Thyroid gland (tissue), 4 donors: ENCODE measurements around the gene ATP10B. TPM values are rescaled to one million over a fixed set of nuclear protein-coding genes. Genes with fewer than 3 reads are reported as not detected.
"Not testable (repeated sequence)": the region's sequence is repeated elsewhere in the genome, so short reads cannot be mapped to it uniquely, and the experiment has no call there.

ENCODE experiments used
- DNase-seq, 2 donors: peaks; one replicate each; pipeline ENCODE4 v3.0.0-alpha.2; 2019
- H3K27ac ChIP-seq, 3 donors: fragments of 200-600 bp; sonication (generic); 1 replicate in 2 of 3; 2 replicates in 1 of 3; pipeline ENCODE4 v1.5.1; 2016 to 2019; ENCODE audit warnings: mild to moderate bottlenecking in 1 of 3, moderate library complexity in 1 of 3
- H3K27me3 ChIP-seq: fragments of 200-600 bp; sonication (generic); one replicate; pipeline ENCODE4 v1.5.1; 2019
- H3K36me3 ChIP-seq, 2 donors: fragments of 200-600 bp; sonication (generic); one replicate each; pipeline ENCODE4 v1.5.1; 2016 to 2019
- H3K4me1 ChIP-seq, 2 donors: fragments of 200-600 bp; sonication (generic); one replicate each; pipeline ENCODE4 v1.5.1; 2017 to 2019
- H3K4me3 ChIP-seq, 3 donors: fragments of 200-600 bp; sonication (generic); replicated peaks in 1 of 3; 1 replicate in 2 of 3; 2 replicates in 1 of 3; pipeline ENCODE4 v1.5.1; 2016; ENCODE audit warnings: mild to moderate bottlenecking in 1 of 3
- H3K9me3 ChIP-seq: fragments of 200-600 bp; sonication (generic); one replicate; pipeline ENCODE4 v1.5.1; 2017
- CTCF ChIP-seq, 6 experiments: fragments of 200-600 bp in 3 of 6; fragments of 450-650 bp in 3 of 6; sonication (generic) in 3 of 6; IDR thresholded peaks; one replicate each; pipeline ENCODE4 v1.5.1; 2016 to 2019; ENCODE audit warnings: antibody characterized with exemption in 6 of 6, mild to moderate bottlenecking in 2 of 6, inconsistent platforms in 1 of 6, moderate library complexity in 1 of 6
- POLR2A ChIP-seq, 2 donors: fragments of 450-650 bp; IDR thresholded peaks; one replicate each; pipeline ENCODE4 v1.6.1; 2017; ENCODE audit warnings: antibody characterized with exemption in 2 of 2, mild to moderate bottlenecking in 2 of 2, moderate library complexity in 1 of 2
- WGBS, 2 donors: methylation state at CpG; one replicate each; pipeline ENCODE4 v1.1.5; 2017; 5-methylcytosine and 5-hydroxymethylcytosine counted together
- intact Hi-C: fragments of 100-400 bp; cut with DNase I; formaldehyde crosslinking; loops from one replicate; pipeline ENCODE4 v1.15.1; 2023
- total RNA-seq, 4 donors: library from RNA; depleted of rRNA; stranded (reverse); fragments of >200 nt; gene quantifications; one replicate each; pipeline ENCODE4 v1.2.3, GENCODE V29; 2016

The ATP10B gene
- total RNA-seq, 4 donors from 2014 or later = 0.13 to 0.42 (median 0.15) TPM; not detected in 1

GRCh38 chr5:160824301-160825001 is 27.6 kb downstream of the ATP10B start:
- H3K27me3 ChIP-seq = no peaks in the 10 kb centered on the region
- H3K4me1 ChIP-seq = no peaks in the 10 kb centered on the region
- no peak for DNase-seq
- no peak overlapping the region for H3K4me3 ChIP-seq
- TF ChIP-seq CTCF (IDR thresholded peaks at IDR 0.05) (no peak), POLR2A (IDR thresholded peaks at IDR 0.05) (no peak)
- H3K36me3 ChIP-seq = no peaks in the 10 kb centered on the region
- no peak overlapping the region for H3K27ac ChIP-seq
- 91 to 97% methylated on average over 3 of the region's 3 CpGs for WGBS, 2 donors
- no peaks in the 10 kb centered on the region for H3K9me3 ChIP-seq
- intact Hi-C loops = no loop called here

- intact Hi-C loops, H3K9me3 ChIP-seq: not testable (repeated sequence)
Measured at GRCh38 chr5:160812996-160813395, 39.0 kb downstream of the ATP10B start.

GRCh38 chr5:160805376-160805775 is 46.6 kb downstream of the ATP10B start:
- Histone ChIP-seq H3K4me3 (no peak overlapping the region), H3K27ac (no peak overlapping the region), H3K27me3 (no peaks in the 10 kb centered on the region), H3K9me3 (no peaks in the 10 kb centered on the region), H3K36me3 (no peaks in the 10 kb centered on the region), H3K4me1 (no peaks in the 10 kb centered on the region)
- intact Hi-C loops = no loop called here
- WGBS, 2 donors = 82 to 84% methylated on average over 6 of the region's 6 CpGs
- DNase-seq = no peak
- TF ChIP-seq POLR2A (IDR thresholded peaks at IDR 0.05) = no peak
- TF ChIP-seq CTCF (IDR thresholded peaks at IDR 0.05) = no peak

More at GRCh38 chr5:160812996-160813395, 39.0 kb downstream of the ATP10B start:
- not testable (repeated sequence) for DNase-seq, H3K4me3 ChIP-seq, H3K27ac ChIP-seq, H3K36me3 ChIP-seq, H3K27me3 ChIP-seq, H3K4me1 ChIP-seq
- WGBS, 2 donors = 86 to 94% methylated on average over 11 to 12 of the region's 12 CpGs

GRCh38 chr5:160802592-160802991 is 49.4 kb downstream of the ATP10B start:
- no peak overlapping the region for H3K4me3 ChIP-seq
- TF ChIP-seq POLR2A (IDR thresholded peaks at IDR 0.05) (no peak), CTCF (IDR thresholded peaks at IDR 0.05) (peak in 1 of 6 experiments; percentile 10)
- no peak for DNase-seq
- 38 to 51% methylated on average over 2 of the region's 2 CpGs for WGBS, 2 donors
- H3K36me3 ChIP-seq = no peaks in the 10 kb centered on the region
- peaks cover 0 to 16% of the 10 kb centered on the region in 2 donors for H3K4me1 ChIP-seq
- intact Hi-C loops = no loop called here
- no peaks in the 10 kb centered on the region for H3K27me3 ChIP-seq
- H3K9me3 ChIP-seq = no peaks in the 10 kb centered on the region
- no peak overlapping the region for H3K27ac ChIP-seq

GRCh38 chr5:160800375-160801275 is 51.4 kb downstream of the ATP10B start:
- Histone ChIP-seq H3K9me3 (no peaks in the 10 kb centered on the region), H3K4me3 (no peak overlapping the region), H3K4me1 (peaks cover 0 to 16% of the 10 kb centered on the region in 2 donors), H3K36me3 (no peaks in the 10 kb centered on the region), H3K27ac (peak overlapping the region in 1 of 3 donors; percentile 42), H3K27me3 (no peaks in the 10 kb centered on the region)
- DNase-seq = no peak
- 81 to 84% methylated on average over 4 of the region's 4 CpGs for WGBS, 2 donors
- intact Hi-C loops = no loop called here
- TF ChIP-seq CTCF (IDR thresholded peaks at IDR 0.05) (no peak), POLR2A (IDR thresholded peaks at IDR 0.05) (no peak)
